ENCODE results near the gene ATOH8.

Gene ATOH8

GRCh38 chr2:85790499-85791188 lies 36.9 kb downstream of the ATOH8 start:
- no peak for DNase-seq

- no peak for DNase-seq
These were observed 38.1 kb downstream of the ATOH8 start for GRCh38 chr2:85791704-85792565.

GRCh38 chr2:85792783-85793441 lies 39.1 kb downstream of the ATOH8 start:
- no peak for DNase-seq

GRCh38 chr2:85793584-85793983 lies 39.8 kb downstream of the ATOH8 start:
- no peak for DNase-seq

GRCh38 chr2:85794038-85794441 lies 40.2 kb downstream of the ATOH8 start:
- DNase-seq, result no peak

- DNase-seq, result peak; percentile 71
These were observed 40.8 kb downstream of the ATOH8 start for GRCh38 chr2:85794491-85795121.

GRCh38 chr2:85795331-85796045 lies 41.7 kb downstream of the ATOH8 start:
- no peak for DNase-seq

- no peak for DNase-seq
These were observed 42.2 kb downstream of the ATOH8 start for GRCh38 chr2:85796046-85796340.

GRCh38 chr2:85796341-85797262 lies 42.8 kb downstream of the ATOH8 start:
- DNase-seq, result peak; percentile 76

GRCh38 chr2:85797263-85797660 lies 43.5 kb downstream of the ATOH8 start:
- no peak for DNase-seq

GRCh38 chr2:85797921-85798320 lies 44.1 kb downstream of the ATOH8 start:
- DNase-seq, result no peak

- no peak for DNase-seq
These were observed 45.6 kb downstream of the ATOH8 start for GRCh38 chr2:85799215-85799956.

GRCh38 chr2:85800586-85800985 lies 46.8 kb downstream of the ATOH8 start:
- DNase-seq, result no peak

- DNase-seq, result no peak
These were observed 48.1 kb downstream of the ATOH8 start for GRCh38 chr2:85801871-85802270.

- no peak for DNase-seq
These were observed 48.7 kb downstream of the ATOH8 start for GRCh38 chr2:85802354-85803103.

- no peak for DNase-seq
These were observed 50.1 kb downstream of the ATOH8 start for GRCh38 chr2:85803704-85804425.

- no peak for DNase-seq
These were observed 50.8 kb downstream of the ATOH8 start for GRCh38 chr2:85804583-85804982.

- no peak for DNase-seq
These were observed 52.7 kb downstream of the ATOH8 start for GRCh38 chr2:85806358-85807118.

GRCh38 chr2:85807756-85808155 lies 54.0 kb downstream of the ATOH8 start:
- no peak for DNase-seq
